GM21515 (cell line): ENCODE data around the gene FHIT.

ENCODE experiments used
- ATAC-seq: cut with Tn5 transposase; IDR thresholded peaks from one replicate; pipeline ENCODE4 v1.9.1; 2021; ENCODE audit not compliant: unreplicated experiment

The FHIT gene

DNA sequence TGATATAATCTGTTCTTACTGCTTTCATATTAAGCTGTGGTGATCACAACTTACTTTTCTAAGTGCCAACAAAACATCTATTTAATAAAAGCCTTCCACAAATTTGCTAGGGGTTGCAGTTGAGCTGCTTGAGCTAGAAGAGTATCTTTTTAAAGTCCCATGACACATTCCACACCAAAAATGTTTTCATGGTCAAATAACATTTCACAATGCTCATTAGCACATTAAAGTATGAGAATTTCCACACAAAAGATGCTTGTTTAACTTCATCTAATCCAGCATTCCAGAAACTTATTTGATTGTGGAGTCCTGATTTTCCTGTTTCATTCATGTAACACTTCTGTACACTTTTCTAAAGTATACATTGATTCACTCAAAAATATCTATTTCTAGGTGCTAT is 1325.3 kb downstream of the FHIT start:
- ATAC-seq = no peak

- no peak for ATAC-seq
Observed at GRCh38 chr3:59922192-59922591, 1329.1 kb downstream of the FHIT start.

GRCh38 chr3:59920822-59921221 is 1330.4 kb downstream of the FHIT start:
- no peak for ATAC-seq

DNA sequence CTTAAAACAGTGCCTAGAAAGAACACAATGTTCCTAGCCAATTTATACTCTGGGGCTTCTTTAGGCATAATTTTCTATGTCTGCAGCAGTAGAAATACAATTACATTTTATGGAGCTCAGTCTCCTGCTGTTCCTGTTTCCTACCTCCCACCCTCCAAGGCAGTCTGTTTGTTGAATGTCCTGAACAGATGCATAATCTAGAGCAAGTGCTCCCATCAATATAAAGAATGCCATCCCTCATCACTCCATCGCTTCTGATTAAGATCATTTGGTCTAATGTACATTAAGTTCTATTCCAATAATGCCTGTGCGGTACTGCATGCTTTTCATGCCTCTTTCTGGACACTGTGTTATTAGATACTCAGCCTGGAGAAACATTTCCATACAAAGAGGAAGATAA is 1331.7 kb downstream of the FHIT start:
- no peak for ATAC-seq

GRCh38 chr3:59914251-59914650 is 1337.0 kb downstream of the FHIT start:
- no peak for ATAC-seq

GRCh38 chr3:59913645-59914044 is 1337.6 kb downstream of the FHIT start:
- ATAC-seq = no peak

GRCh38 chr3:59908701-59909100 is 1342.6 kb downstream of the FHIT start:
- ATAC-seq = no peak

GRCh38 chr3:59908280-59908679 is 1343.0 kb downstream of the FHIT start:
- no peak for ATAC-seq

GRCh38 chr3:59904296-59904695 is 1347.0 kb downstream of the FHIT start:
- no peak for ATAC-seq

GRCh38 chr3:59899061-59899460 is 1352.2 kb downstream of the FHIT start:
- no peak for ATAC-seq

GRCh38 chr3:59895972-59896371 is 1355.3 kb downstream of the FHIT start:
- no peak for ATAC-seq

DNA sequence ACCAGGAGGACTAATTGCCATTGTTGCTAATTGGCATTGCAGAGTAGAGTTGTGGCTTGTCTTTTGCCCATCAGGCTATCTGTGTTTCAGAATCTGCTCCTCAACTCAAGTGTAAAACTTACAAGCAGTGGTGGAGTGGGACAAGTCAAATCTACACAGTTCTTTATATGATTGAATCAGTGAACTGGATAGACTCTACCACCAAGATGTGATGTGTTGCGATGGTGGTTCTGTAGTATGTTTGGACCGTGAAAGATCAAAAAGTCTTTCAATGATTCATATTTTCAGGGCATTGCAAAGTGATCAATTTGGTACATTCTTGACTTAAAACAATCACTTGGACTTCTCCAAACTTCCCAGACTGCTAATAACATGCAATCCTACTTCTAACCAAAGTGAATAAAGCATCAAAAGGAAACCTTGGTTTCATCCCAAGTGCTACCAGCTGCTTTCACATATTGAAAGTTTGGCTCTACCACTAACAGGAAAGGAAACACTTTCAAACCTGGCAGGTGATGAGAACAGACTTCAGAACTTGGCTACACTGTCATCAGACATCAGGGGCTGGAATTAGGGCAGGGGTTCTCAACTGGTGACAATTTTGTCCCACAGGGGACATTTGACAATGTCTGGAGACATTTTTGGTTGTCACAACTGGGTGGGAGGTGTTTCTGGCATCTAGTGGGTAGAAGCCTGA is 1356.7 kb downstream of the FHIT start:
- no peak for ATAC-seq

DNA sequence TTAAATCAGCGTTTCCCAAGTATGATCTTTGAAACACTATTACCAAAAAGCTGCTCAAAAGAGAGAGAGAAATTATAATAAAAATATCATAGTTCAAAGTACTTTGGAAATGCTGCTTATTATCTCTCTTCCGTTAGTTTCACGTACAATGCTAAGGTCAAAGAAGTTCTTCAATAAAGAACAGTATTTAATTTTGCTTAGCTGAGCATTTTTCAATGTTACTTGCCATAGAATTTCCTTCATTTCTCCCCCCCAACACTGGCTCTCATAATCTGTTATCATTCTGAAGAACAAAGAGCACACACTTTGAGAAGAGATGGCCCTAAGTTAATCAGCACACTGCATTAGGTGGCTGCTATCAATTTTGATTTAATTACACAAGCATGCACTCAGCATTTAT is 1360.6 kb downstream of the FHIT start:
- no peak for ATAC-seq

DNA sequence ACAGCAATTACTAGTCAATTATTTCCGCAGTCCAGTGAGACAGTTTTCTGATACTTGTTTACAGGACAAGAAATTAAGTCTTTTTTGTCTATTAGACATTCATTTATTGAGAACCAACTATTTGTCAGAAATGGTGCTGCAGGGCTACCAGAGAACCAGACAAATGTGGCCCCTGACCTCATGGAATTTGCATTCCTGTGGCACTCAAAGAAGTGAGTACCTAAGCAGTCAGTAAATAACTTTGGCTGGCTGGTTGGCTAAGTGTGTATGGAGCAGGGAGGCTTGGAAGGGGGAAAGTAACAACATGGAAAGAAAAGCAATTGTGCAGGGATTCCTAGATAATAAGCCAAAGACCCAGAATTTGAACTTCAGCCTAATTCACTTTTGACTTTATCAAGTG is 1364.5 kb downstream of the FHIT start:
- ATAC-seq = no peak

- ATAC-seq = no peak
Observed at GRCh38 chr3:59885899-59886400, 1365.3 kb downstream of the FHIT start.

- ATAC-seq = no peak
Observed at GRCh38 chr3:59885101-59885500, 1366.2 kb downstream of the FHIT start.

- ATAC-seq = no peak
Observed at GRCh38 chr3:59884409-59884808, 1366.8 kb downstream of the FHIT start.

GRCh38 chr3:59882746-59883145 is 1368.5 kb downstream of the FHIT start:
- no peak for ATAC-seq

GRCh38 chr3:59880717-59881116 is 1370.5 kb downstream of the FHIT start:
- no peak for ATAC-seq

- no peak for ATAC-seq
Observed at GRCh38 chr3:59879031-59879581, 1372.1 kb downstream of the FHIT start.

DNA sequence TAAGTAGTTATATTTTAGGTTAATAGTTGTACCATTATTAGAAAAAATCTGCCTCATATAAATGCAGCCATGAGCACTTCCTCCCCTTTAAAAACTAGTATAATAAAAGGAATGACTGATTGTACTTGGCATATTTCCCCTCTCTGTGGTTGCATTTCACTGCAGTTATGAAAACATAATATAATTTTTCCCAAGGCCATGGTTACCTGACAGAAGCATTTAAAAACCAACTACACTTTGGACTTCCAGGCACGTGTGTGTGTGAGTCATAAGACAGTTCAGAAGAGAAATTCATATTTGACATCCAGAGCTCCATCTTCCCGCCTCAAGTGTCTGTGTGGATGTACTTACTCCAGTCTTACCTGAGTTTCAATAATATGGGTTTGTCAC is 1373.2 kb downstream of the FHIT start:
- ATAC-seq = no peak

DNA sequence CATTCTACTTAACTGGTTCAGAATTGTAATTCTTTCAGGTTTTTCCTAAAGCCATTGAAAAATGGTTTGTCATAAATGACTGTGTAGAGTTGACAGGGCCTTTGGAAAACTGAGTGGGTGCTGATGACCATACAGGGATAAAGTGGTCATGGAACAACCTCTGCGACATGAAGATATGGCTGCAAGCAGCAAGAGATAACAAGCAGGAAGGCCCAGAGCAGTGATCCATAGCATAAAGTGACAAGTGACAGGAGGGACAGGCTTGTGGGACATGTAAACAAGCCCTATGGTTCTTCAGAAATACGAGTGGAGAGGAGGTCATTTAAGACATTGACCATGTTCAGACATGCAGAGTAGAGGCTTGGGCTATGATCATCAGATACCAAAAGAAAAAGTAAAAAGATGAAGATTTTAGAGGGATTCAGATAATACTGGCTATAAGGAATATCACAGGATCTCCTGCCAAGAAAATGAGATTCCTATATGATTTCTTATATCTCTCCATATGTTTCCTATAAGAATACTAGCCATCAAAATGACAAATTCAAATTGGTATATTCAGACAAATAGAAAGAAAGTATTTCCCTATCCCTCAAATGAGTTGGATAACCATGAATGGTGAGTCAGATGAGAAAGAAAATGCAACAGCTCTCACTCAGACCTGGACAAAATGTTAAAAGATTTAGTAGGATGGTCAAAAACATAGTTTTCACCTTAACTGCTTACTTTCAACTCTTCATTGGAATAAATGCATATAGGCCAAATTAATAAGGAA is 1373.8 kb downstream of the FHIT start:
- no peak for ATAC-seq
